ENCODE measurements around the gene EFCAB6.
A peak's percentile ranks its signal among the peaks of the same experiment; 100 is the strongest.

Gene EFCAB6

GRCh38 chr22:43792905-43793304, 19.2 kb downstream of the EFCAB6 start:
- H3K4me3 ChIP-seq (ENCODE audit: low read depth, low read length): no peak overlapping the region
- no peak overlapping the region for H2BK5ac ChIP-seq (ENCODE audit: low read depth, low read length, poor library complexity)
- peaks cover 2% of the 10 kb centered on the region for H3K9me3 ChIP-seq (ENCODE audit: insufficient read depth, low read depth, low read length)
- H3K36me3 ChIP-seq (ENCODE audit: control insufficient read depth in 1 of 2, insufficient read depth in 2 of 2, low read length in 2 of 2): no peaks in the 10 kb centered on the region
- no peak overlapping the region for H4K12ac ChIP-seq (ENCODE audit: low read depth, low read length)
- no peak overlapping the region for H2BK12ac ChIP-seq (ENCODE audit: low read length)
- no peak overlapping the region for H3K14ac ChIP-seq (ENCODE audit: low read length)
- no peak overlapping the region for H3K23ac ChIP-seq (ENCODE audit: low read length)
- H2AFZ ChIP-seq (ENCODE audit: insufficient read depth, low read length, poor library complexity): no peak overlapping the region
- H4K91ac ChIP-seq (ENCODE audit: low read depth, low read length): no peak overlapping the region
- no peak overlapping the region for H3K4me2 ChIP-seq (ENCODE audit: low read length)
- no peak overlapping the region for H2BK120ac ChIP-seq (ENCODE audit: insufficient read depth, low read length, poor library complexity)
- no CpG with 5 or more reads among the region's 5 CpGs for WGBS (ENCODE audit: extremely low coverage, insufficient coverage, insufficient read length)
- no peaks in the 10 kb centered on the region for H3K79me2 ChIP-seq (ENCODE audit: control insufficient read depth, insufficient read depth, low read length, poor library complexity)
- H3K4ac ChIP-seq (ENCODE audit: low read depth, low read length): no peak overlapping the region
- peaks cover 0 to 2% of the 10 kb centered on the region in 2 experiments for H3K4me1 ChIP-seq (ENCODE audit: control insufficient read depth in 1 of 2, insufficient read depth in 2 of 2, low read length in 2 of 2)
- H3K27ac ChIP-seq (ENCODE audit: low read depth, low read length): no peak overlapping the region
- H2AK5ac ChIP-seq (ENCODE audit: low read length): no peak overlapping the region
- no peak overlapping the region for H3K9ac ChIP-seq (ENCODE audit: low read length)
- H3K18ac ChIP-seq (ENCODE audit: low read length): no peak overlapping the region
- H4K8ac ChIP-seq (ENCODE audit: low read depth, low read length): no peak overlapping the region
- no peaks in the 10 kb centered on the region for H3K79me1 ChIP-seq (ENCODE audit: low read length)
- H3K27me3 ChIP-seq (ENCODE audit: insufficient read depth, low read length): no peaks in the 10 kb centered on the region
- no peak for DNase-seq

GRCh38 chr22:43789452-43789851, 22.7 kb downstream of the EFCAB6 start:
- Histone ChIP-seq H2AK5ac (ENCODE audit: low read length) (no peak overlapping the region), H2AFZ (ENCODE audit: insufficient read depth, low read length, poor library complexity) (no peak overlapping the region), H4K8ac (ENCODE audit: low read depth, low read length) (no peak overlapping the region), H3K4me3 (ENCODE audit: low read depth, low read length) (no peak overlapping the region), H3K18ac (ENCODE audit: low read length) (no peak overlapping the region), H3K79me2 (ENCODE audit: control insufficient read depth, insufficient read depth, low read length, poor library complexity) (no peaks in the 10 kb centered on the region), H3K4me2 (ENCODE audit: low read length) (no peak overlapping the region), H3K23ac (ENCODE audit: low read length) (no peak overlapping the region), H3K27ac (ENCODE audit: low read depth, low read length) (no peak overlapping the region), H3K9ac (ENCODE audit: low read length) (no peak overlapping the region), H2BK5ac (ENCODE audit: low read depth, low read length, poor library complexity) (no peak overlapping the region), H3K4me1 (ENCODE audit: control insufficient read depth in 1 of 2, insufficient read depth in 2 of 2, low read length in 2 of 2) (peaks cover 0 to 2% of the 10 kb centered on the region in 2 experiments), H3K4ac (ENCODE audit: low read depth, low read length) (no peak overlapping the region), H3K14ac (ENCODE audit: low read length) (no peak overlapping the region), H4K12ac (ENCODE audit: low read depth, low read length) (no peak overlapping the region), H2BK120ac (ENCODE audit: insufficient read depth, low read length, poor library complexity) (no peak overlapping the region), H3K79me1 (ENCODE audit: low read length) (no peaks in the 10 kb centered on the region), H3K36me3 (ENCODE audit: control insufficient read depth in 1 of 2, insufficient read depth in 2 of 2, low read length in 2 of 2) (no peaks in the 10 kb centered on the region), H2BK12ac (ENCODE audit: low read length) (no peak overlapping the region), H3K9me3 (ENCODE audit: insufficient read depth, low read depth, low read length) (no peaks in the 10 kb centered on the region), H4K91ac (ENCODE audit: low read depth, low read length) (no peak overlapping the region), H3K27me3 (ENCODE audit: insufficient read depth, low read length) (no peaks in the 10 kb centered on the region)
- DNase-seq: peak in 1 of 2 donors; percentile 3
- WGBS (ENCODE audit: extremely low coverage, insufficient coverage, insufficient read length): no CpG with 5 or more reads among the region's 7 CpGs

DNA sequence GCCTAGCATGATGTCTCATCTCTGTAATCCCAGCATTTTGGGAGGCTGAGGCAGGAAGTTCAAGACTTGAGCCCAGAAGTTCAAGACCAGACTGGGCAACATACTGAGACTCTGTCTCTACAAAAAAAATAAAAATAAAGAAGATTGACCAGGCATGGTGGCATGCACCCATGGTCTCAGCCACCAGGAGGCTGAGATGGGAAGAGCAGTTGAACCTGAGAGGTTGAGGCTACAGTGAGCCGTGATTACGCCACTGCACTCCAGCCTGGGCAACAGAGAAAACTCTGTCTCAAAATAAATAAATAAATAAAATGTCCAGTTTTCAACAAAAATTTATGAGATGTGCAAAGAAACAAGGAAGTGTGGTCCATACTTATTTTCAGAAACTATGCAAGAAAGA, 28.3 kb downstream of the EFCAB6 start:
- no peak overlapping the region for H3K4ac ChIP-seq (ENCODE audit: low read depth, low read length)

DNA sequence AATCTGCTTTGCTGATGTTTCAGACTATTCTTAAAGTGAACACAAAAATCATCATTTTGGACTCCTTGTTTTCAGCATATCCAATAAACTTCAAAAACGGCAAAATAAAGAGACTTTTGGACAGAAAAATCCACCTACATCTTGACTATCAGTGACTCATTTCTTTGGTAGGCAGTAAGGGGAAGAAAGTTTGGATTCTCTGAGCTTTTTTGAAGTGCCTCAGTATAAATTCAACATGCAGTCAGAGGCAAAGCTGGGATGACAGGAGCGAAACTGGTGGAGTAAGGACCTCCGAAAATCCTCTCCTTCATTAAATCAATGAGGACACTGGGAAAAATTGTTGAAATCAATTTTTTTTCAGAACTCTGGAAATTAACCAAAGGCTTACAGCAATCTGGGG, 29.7 kb downstream of the EFCAB6 start:
- Histone ChIP-seq H3K4me1 (ENCODE audit: control insufficient read depth in 1 of 2, insufficient read depth in 2 of 2, low read length in 2 of 2) (no peaks in the 10 kb centered on the region), H2BK120ac (ENCODE audit: insufficient read depth, low read length, poor library complexity) (no peak overlapping the region), H3K79me1 (ENCODE audit: low read length) (no peaks in the 10 kb centered on the region), H2AFZ (ENCODE audit: insufficient read depth, low read length, poor library complexity) (no peak overlapping the region), H3K14ac (ENCODE audit: low read length) (no peak overlapping the region), H3K79me2 (ENCODE audit: control insufficient read depth, insufficient read depth, low read length, poor library complexity) (no peaks in the 10 kb centered on the region), H3K9me3 (ENCODE audit: insufficient read depth, low read depth, low read length) (no peaks in the 10 kb centered on the region), H3K4ac (ENCODE audit: low read depth, low read length) (no peak overlapping the region), H4K91ac (ENCODE audit: low read depth, low read length) (no peak overlapping the region), H3K4me3 (ENCODE audit: low read depth, low read length) (no peak overlapping the region), H2BK5ac (ENCODE audit: low read depth, low read length, poor library complexity) (no peak overlapping the region), H3K27me3 (ENCODE audit: insufficient read depth, low read length) (no peaks in the 10 kb centered on the region), H3K4me2 (ENCODE audit: low read length) (no peak overlapping the region), H4K12ac (ENCODE audit: low read depth, low read length) (no peak overlapping the region), H3K36me3 (ENCODE audit: control insufficient read depth in 1 of 2, insufficient read depth in 2 of 2, low read length in 2 of 2) (no peaks in the 10 kb centered on the region), H2BK12ac (ENCODE audit: low read length) (no peak overlapping the region), H3K27ac (ENCODE audit: low read depth, low read length) (no peak overlapping the region), H4K8ac (ENCODE audit: low read depth, low read length) (no peak overlapping the region), H3K23ac (ENCODE audit: low read length) (no peak overlapping the region), H3K9ac (ENCODE audit: low read length) (no peak overlapping the region), H2AK5ac (ENCODE audit: low read length) (no peak overlapping the region), H3K18ac (ENCODE audit: low read length) (no peak overlapping the region)
- WGBS (ENCODE audit: extremely low coverage, insufficient coverage, insufficient read length): no CpG with 5 or more reads among the region's 3 CpGs
- DNase-seq: peak in 1 of 2 donors; percentile 36

More for the DNA sequence above, 28.3 kb downstream of the EFCAB6 start:
- Histone ChIP-seq H3K36me3 (ENCODE audit: control insufficient read depth in 1 of 2, insufficient read depth in 2 of 2, low read length in 2 of 2) (no peaks in the 10 kb centered on the region), H3K9ac (ENCODE audit: low read length) (no peak overlapping the region), H4K91ac (ENCODE audit: low read depth, low read length) (no peak overlapping the region), H2BK12ac (ENCODE audit: low read length) (no peak overlapping the region), H3K27me3 (ENCODE audit: insufficient read depth, low read length) (no peaks in the 10 kb centered on the region), H3K4me2 (ENCODE audit: low read length) (no peak overlapping the region), H4K12ac (ENCODE audit: low read depth, low read length) (no peak overlapping the region), H3K18ac (ENCODE audit: low read length) (no peak overlapping the region), H4K8ac (ENCODE audit: low read depth, low read length) (no peak overlapping the region), H3K79me2 (ENCODE audit: control insufficient read depth, insufficient read depth, low read length, poor library complexity) (no peaks in the 10 kb centered on the region), H2AK5ac (ENCODE audit: low read length) (no peak overlapping the region), H2BK5ac (ENCODE audit: low read depth, low read length, poor library complexity) (no peak overlapping the region), H2AFZ (ENCODE audit: insufficient read depth, low read length, poor library complexity) (no peak overlapping the region), H3K14ac (ENCODE audit: low read length) (no peak overlapping the region), H3K9me3 (ENCODE audit: insufficient read depth, low read depth, low read length) (no peaks in the 10 kb centered on the region), H3K4me3 (ENCODE audit: low read depth, low read length) (no peak overlapping the region), H2BK120ac (ENCODE audit: insufficient read depth, low read length, poor library complexity) (no peak overlapping the region), H3K27ac (ENCODE audit: low read depth, low read length) (no peak overlapping the region), H3K79me1 (ENCODE audit: low read length) (no peaks in the 10 kb centered on the region), H3K4me1 (ENCODE audit: control insufficient read depth in 1 of 2, insufficient read depth in 2 of 2, low read length in 2 of 2) (no peaks in the 10 kb centered on the region), H3K23ac (ENCODE audit: low read length) (no peak overlapping the region)
- no CpG with 5 or more reads among the region's 2 CpGs for WGBS (ENCODE audit: extremely low coverage, insufficient coverage, insufficient read length)
- peak in 1 of 2 donors; percentile 19 for DNase-seq
